ENCODE data around the gene MAG. TPM values are rescaled to one million over a fixed set of nuclear protein-coding genes. Genes with fewer than 3 reads are reported as not detected.
"Not testable (repeated sequence)": the region's sequence is repeated elsewhere in the genome, so short reads cannot be mapped to it uniquely, and the experiment has no call there.

MAG gene
- total RNA-seq, 4 donors from 2014 or later, result not detected

- H3K27ac ChIP-seq, result no peak overlapping the region
- TF ChIP-seq POLR2AphosphoS5 (IDR thresholded peaks at IDR 0.05) (no peak), EP300 (IDR thresholded peaks at IDR 0.05; ENCODE audit: low read depth) (no peak), CTCF (IDR thresholded peaks at IDR 0.05) (no peak), POLR2A (IDR thresholded peaks at IDR 0.05) (no peak)
- no peaks in the 10 kb centered on the region for H3K36me3 ChIP-seq
- H3K9me3 ChIP-seq, result no peaks in the 10 kb centered on the region
- no peak overlapping the region for H3K4me3 ChIP-seq
- in situ Hi-C loops (cut with MboI; ENCODE audit: low pct_ligation_motif_present in 1 of 4, low pct_unique_long_range_greater_than_20kb in 1 of 4, low sequenced_read_pairs in 3 of 4), result loop anchor here in 3 of 4 donors (10.0 to 25.0 kb wide), 3 partner anchors 107 to 140 kb away; partner anchors contain the start of gene KRTDAP (in 2 of the 3)
- DNase-seq, result no peak
- WGBS, 2 donors (ENCODE audit: low coverage in 1 of 2), result 50 to 78% methylated on average over 2 to 8 of the region's 8 CpGs
- no peaks in the 10 kb centered on the region for H3K27me3 ChIP-seq
- no peaks in the 10 kb centered on the region for H3K4me1 ChIP-seq
- intact Hi-C loops (cut with DNase I; ENCODE audit: low total_unique reads), result loop anchor here (5.0 kb wide), 1 partner anchor 142 kb away; no protein-coding TSS in a partner anchor
Observed at GRCh38 chr19:35354898-35355297, 62.9 kb downstream of the MAG start.

- TF ChIP-seq POLR2AphosphoS5 (IDR thresholded peaks at IDR 0.05) (no peak), POLR2A (IDR thresholded peaks at IDR 0.05) (no peak), CTCF (IDR thresholded peaks at IDR 0.05) (no peak), EP300 (IDR thresholded peaks at IDR 0.05; ENCODE audit: low read depth) (no peak)
- intact Hi-C loops (cut with DNase I; ENCODE audit: low total_unique reads) (no loop called here), in situ Hi-C loops (cut with MboI; ENCODE audit: low pct_ligation_motif_present in 1 of 4, low pct_unique_long_range_greater_than_20kb in 1 of 4, low sequenced_read_pairs in 3 of 4) (loop anchor here in 3 of 4 donors (10.0 to 25.0 kb wide), 3 partner anchors 106 to 139 kb away; partner anchors contain the start of gene KRTDAP (in 2 of the 3))
- Histone ChIP-seq H3K4me1 (no peaks in the 10 kb centered on the region), H3K4me3 (no peak overlapping the region), H3K27ac (no peak overlapping the region), H3K36me3 (no peaks in the 10 kb centered on the region), H3K9me3 (no peaks in the 10 kb centered on the region), H3K27me3 (no peaks in the 10 kb centered on the region)
- no peak for DNase-seq
- 28 to 46% methylated on average over 2 to 6 of the region's 6 CpGs for WGBS, 2 donors (ENCODE audit: low coverage in 1 of 2)
Observed at GRCh38 chr19:35355791-35356460, 64.0 kb downstream of the MAG start.

- H3K27me3 ChIP-seq, result no peaks in the 10 kb centered on the region
- DNase-seq, result no peak
- intact Hi-C loops (cut with DNase I; ENCODE audit: low total_unique reads), result no loop called here
- no peaks in the 10 kb centered on the region for H3K9me3 ChIP-seq
- H3K4me1 ChIP-seq, result no peaks in the 10 kb centered on the region
- WGBS, 2 donors (ENCODE audit: low coverage in 1 of 2), result 55 to 75% methylated on average over 4 to 18 of the region's 18 CpGs
- H3K27ac ChIP-seq, result no peak within 1 kb of the TSS
- H3K36me3 ChIP-seq, result no peaks in the 10 kb centered on the region
- no peak for TF ChIP-seq EP300 (IDR thresholded peaks at IDR 0.05; ENCODE audit: low read depth)
- TF ChIP-seq POLR2A (IDR thresholded peaks at IDR 0.05), result no peak
- no peak for TF ChIP-seq CTCF (IDR thresholded peaks at IDR 0.05)
- TF ChIP-seq POLR2AphosphoS5 (IDR thresholded peaks at IDR 0.05), result no peak
- no peak within 1 kb of the TSS for H3K4me3 ChIP-seq
- in situ Hi-C loops (cut with MboI; ENCODE audit: low pct_ligation_motif_present in 1 of 4, low pct_unique_long_range_greater_than_20kb in 1 of 4, low sequenced_read_pairs in 3 of 4), result loop anchor here in 3 of 4 donors (10.0 to 25.0 kb wide), 3 partner anchors 104 to 137 kb away; partner anchors contain the start of gene KRTDAP (in 2 of the 3)
Observed at GRCh38 chr19:35357867-35358573, 66.1 kb downstream of the MAG start, which contains the start of gene FFAR3. Gene FFAR3 (plus strand): TSS chr19:35358460. CDS start chr19:35358891, 431 bp downstream.

- whole genome bisulfite sequencing, 2 donors (ENCODE audit: low coverage in 1 of 2), result 78% methylated on average over 12 of the region's 16 CpGs; no CpG with 5 or more reads in 1 of the 2 donors
- H3K27ac ChIP-seq; intact Hi-C loops (cut with DNase I; ENCODE audit: low total_unique reads); DNase-seq; H3K4me3 ChIP-seq; H3K36me3 ChIP-seq; H3K27me3 ChIP-seq; H3K9me3 ChIP-seq; H3K4me1 ChIP-seq: not testable (repeated sequence)
- in situ Hi-C loops (cut with MboI; ENCODE audit: low pct_ligation_motif_present in 1 of 4, low pct_unique_long_range_greater_than_20kb in 1 of 4, low sequenced_read_pairs in 3 of 4), result loop anchor here in 3 of 4 donors (10.0 to 25.0 kb wide), 3 partner anchors 103 to 136 kb away; partner anchors contain the start of gene KRTDAP (in 2 of the 3)
Observed at GRCh38 chr19:35358834-35359233, 66.9 kb downstream of the MAG start.

GRCh38 chr19:35359395-35359794 lies 67.4 kb downstream of the MAG start:
- intact Hi-C loops (cut with DNase I; ENCODE audit: low total_unique reads); H3K27me3 ChIP-seq; H3K4me1 ChIP-seq; DNase-seq; H3K27ac ChIP-seq; H3K4me3 ChIP-seq; H3K36me3 ChIP-seq; H3K9me3 ChIP-seq: not testable (repeated sequence)
- in situ Hi-C loops (cut with MboI; ENCODE audit: low pct_ligation_motif_present in 1 of 4, low pct_unique_long_range_greater_than_20kb in 1 of 4, low sequenced_read_pairs in 3 of 4), result loop anchor here in 3 of 4 donors (10.0 to 25.0 kb wide), 3 partner anchors 103 to 135 kb away; partner anchors contain the start of gene KRTDAP (in 2 of the 3)
- WGBS, 2 donors (ENCODE audit: low coverage in 1 of 2), result 90% methylated on average over 8 of the region's 21 CpGs; no CpG with 5 or more reads in 1 of the 2 donors

GRCh38 chr19:35360081-35360480 lies 68.1 kb downstream of the MAG start:
- in situ Hi-C loops (cut with MboI; ENCODE audit: low pct_ligation_motif_present in 1 of 4, low pct_unique_long_range_greater_than_20kb in 1 of 4, low sequenced_read_pairs in 3 of 4), result loop anchor here in 1 of 4 donors (25.0 kb wide), 1 partner anchor 102 kb away; no protein-coding TSS in a partner anchor
- H3K9me3 ChIP-seq; H3K4me1 ChIP-seq; H3K36me3 ChIP-seq; intact Hi-C loops (cut with DNase I; ENCODE audit: low total_unique reads); H3K27me3 ChIP-seq; H3K4me3 ChIP-seq; H3K27ac ChIP-seq; DNase-seq: not testable (repeated sequence)
- 67% methylated on average over 2 of the region's 5 CpGs; no CpG with 5 or more reads in 1 of the 2 donors for WGBS, 2 donors (ENCODE audit: low coverage in 1 of 2)

Measured in transverse colon (tissue), 4 donors.